GM21526 (cell line): ENCODE data around the gene KCNQ4.

ENCODE experiments used
- ATAC-seq: cut with Tn5 transposase; IDR thresholded peaks from one replicate; pipeline ENCODE4 v1.9.1; 2021; ENCODE audit warnings: moderate library complexity; ENCODE audit not compliant: unreplicated experiment, low FRiP score

Gene KCNQ4

GRCh38 chr1:40776236-40777072, 7.1 kb upstream of the KCNQ4 start:
- no peak for ATAC-seq

GRCh38 chr1:40777224-40777970, 6.2 kb upstream of the KCNQ4 start:
- ATAC-seq = no peak

GRCh38 chr1:40780678-40781607, 2.6 kb upstream of the KCNQ4 start:
- no peak for ATAC-seq

- no peak for ATAC-seq
Observed at GRCh38 chr1:40781608-40781971, 2.0 kb upstream of the KCNQ4 start.

- no peak for ATAC-seq
Observed at GRCh38 chr1:40782371-40782956, 1.1 kb upstream of the KCNQ4 start.

GRCh38 chr1:40784141-40784770, 669 bp downstream of the KCNQ4 start:
- no peak for ATAC-seq

GRCh38 chr1:40784771-40785151, 1.2 kb downstream of the KCNQ4 start:
- ATAC-seq = no peak

GRCh38 chr1:40785446-40785845, 1.9 kb downstream of the KCNQ4 start:
- no peak for ATAC-seq

- no peak for ATAC-seq
Observed at GRCh38 chr1:40786171-40786994, 2.8 kb downstream of the KCNQ4 start.

- no peak for ATAC-seq
Observed at GRCh38 chr1:40786995-40787705, 3.6 kb downstream of the KCNQ4 start.

GRCh38 chr1:40787737-40788560, 4.4 kb downstream of the KCNQ4 start:
- ATAC-seq = no peak

GRCh38 chr1:40788561-40789341, 5.2 kb downstream of the KCNQ4 start:
- no peak for ATAC-seq

- ATAC-seq = no peak
Observed at GRCh38 chr1:40789342-40789598, 5.7 kb downstream of the KCNQ4 start.

GRCh38 chr1:40789661-40790430, 6.3 kb downstream of the KCNQ4 start:
- ATAC-seq = no peak

GRCh38 chr1:40792036-40792435, 8.4 kb downstream of the KCNQ4 start:
- ATAC-seq = no peak

GRCh38 chr1:40793617-40794016, 10.0 kb downstream of the KCNQ4 start:
- ATAC-seq = no peak

GRCh38 chr1:40794048-40794447, 10.5 kb downstream of the KCNQ4 start:
- no peak for ATAC-seq
